ENCODE measurements around the gene FAM120A.

Gene FAM120A

DNA sequence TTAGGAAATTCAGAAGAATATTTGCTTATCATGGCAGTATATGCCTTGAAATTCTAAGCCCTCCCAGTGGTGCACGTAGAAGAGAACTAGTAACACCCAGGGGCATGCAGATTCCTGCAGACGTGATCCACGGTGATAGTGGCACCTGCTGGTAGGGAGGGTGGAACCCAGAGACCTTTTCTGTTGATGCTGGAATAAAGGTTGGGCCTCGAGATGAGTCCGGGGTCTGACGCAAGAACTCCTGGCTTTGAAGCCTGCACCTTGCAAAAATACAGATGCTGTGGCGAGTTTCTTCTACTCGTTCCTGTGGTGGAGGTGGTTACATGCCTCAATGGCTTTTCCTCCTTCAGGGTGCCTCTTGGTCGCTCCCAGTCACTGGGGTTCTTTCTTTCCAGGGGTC is 85.4 kb downstream of the FAM120A start:
- H3K4me3 Mint-ChIP-seq = no peak overlapping the region
- H3K27ac Mint-ChIP-seq (ENCODE audit: low read depth) = no peak overlapping the region
- peaks cover 13% of the 10 kb centered on the region for H3K4me1 Mint-ChIP-seq
- no peaks in the 10 kb centered on the region for H3K9me3 Mint-ChIP-seq
- no peak for DNase-seq (ENCODE audit: low spot score in 2 of 2)
- H3K27me3 Mint-ChIP-seq = no peaks in the 10 kb centered on the region
- peaks cover 32% of the 10 kb centered on the region for H3K36me3 Mint-ChIP-seq (ENCODE audit: insufficient read depth)
- no peak for ATAC-seq (replicated peaks; ENCODE audit: extremely low read depth, poor library complexity, severe bottlenecking)

DNA sequence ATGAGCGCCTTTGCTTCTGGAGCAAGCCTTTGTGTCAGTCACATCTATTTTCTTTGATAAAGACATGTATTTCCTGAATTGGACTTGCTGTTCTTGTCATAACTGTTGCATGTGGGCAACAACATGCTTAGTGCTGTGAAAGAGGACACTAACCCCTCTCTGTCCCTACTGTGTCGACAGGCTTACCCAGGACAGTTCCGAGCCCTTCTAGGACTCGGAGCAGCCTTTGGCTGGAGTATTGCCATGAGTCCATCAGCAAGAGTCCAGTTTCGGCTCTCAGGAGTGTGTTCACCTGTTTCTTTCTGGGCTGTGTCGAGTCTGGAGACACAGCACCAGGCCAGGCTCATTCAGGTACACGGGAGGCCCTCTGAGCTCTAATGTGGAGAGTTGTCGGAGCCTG is 88.8 kb downstream of the FAM120A start:
- Mint-ChIP-seq H3K27ac (ENCODE audit: low read depth) (no peak overlapping the region), H3K27me3 (no peaks in the 10 kb centered on the region), H3K36me3 (ENCODE audit: insufficient read depth) (peaks cover 25% of the 10 kb centered on the region), H3K9me3 (no peaks in the 10 kb centered on the region), H3K4me1 (peaks cover 1% of the 10 kb centered on the region), H3K4me3 (no peak overlapping the region)
- DNase-seq (ENCODE audit: low spot score in 2 of 2) (no peak), ATAC-seq (replicated peaks; ENCODE audit: extremely low read depth, poor library complexity, severe bottlenecking) (no peak)

DNA sequence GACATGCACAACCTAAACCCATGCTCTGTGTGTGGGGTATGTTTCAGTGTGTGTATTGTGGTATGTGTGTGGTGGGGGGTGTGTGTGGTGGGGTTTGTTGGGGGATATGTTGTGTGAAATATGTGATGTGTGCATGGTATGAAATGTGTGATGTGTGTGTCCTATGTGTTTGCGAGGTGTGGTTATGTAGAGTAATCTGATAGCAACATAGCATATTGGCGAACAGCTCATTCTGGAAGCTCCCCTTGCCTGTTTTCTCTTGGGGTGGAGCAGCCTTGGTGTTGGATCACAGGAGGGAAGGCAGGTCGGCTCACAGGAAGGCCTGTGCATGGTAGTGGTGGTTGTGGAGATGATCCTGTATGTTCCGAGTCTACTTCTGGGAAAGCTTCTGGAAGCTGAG is 89.5 kb downstream of the FAM120A start:
- DNase-seq (ENCODE audit: low spot score in 2 of 2) = no peak
- peaks cover 29% of the 10 kb centered on the region for H3K36me3 Mint-ChIP-seq (ENCODE audit: insufficient read depth)
- no peak for ATAC-seq (replicated peaks; ENCODE audit: extremely low read depth, poor library complexity, severe bottlenecking)
- H3K27ac Mint-ChIP-seq (ENCODE audit: low read depth) = no peak overlapping the region
- no peaks in the 10 kb centered on the region for H3K9me3 Mint-ChIP-seq
- no peak overlapping the region for H3K4me3 Mint-ChIP-seq
- H3K27me3 Mint-ChIP-seq = no peaks in the 10 kb centered on the region
- H3K4me1 Mint-ChIP-seq = no peaks in the 10 kb centered on the region

DNA sequence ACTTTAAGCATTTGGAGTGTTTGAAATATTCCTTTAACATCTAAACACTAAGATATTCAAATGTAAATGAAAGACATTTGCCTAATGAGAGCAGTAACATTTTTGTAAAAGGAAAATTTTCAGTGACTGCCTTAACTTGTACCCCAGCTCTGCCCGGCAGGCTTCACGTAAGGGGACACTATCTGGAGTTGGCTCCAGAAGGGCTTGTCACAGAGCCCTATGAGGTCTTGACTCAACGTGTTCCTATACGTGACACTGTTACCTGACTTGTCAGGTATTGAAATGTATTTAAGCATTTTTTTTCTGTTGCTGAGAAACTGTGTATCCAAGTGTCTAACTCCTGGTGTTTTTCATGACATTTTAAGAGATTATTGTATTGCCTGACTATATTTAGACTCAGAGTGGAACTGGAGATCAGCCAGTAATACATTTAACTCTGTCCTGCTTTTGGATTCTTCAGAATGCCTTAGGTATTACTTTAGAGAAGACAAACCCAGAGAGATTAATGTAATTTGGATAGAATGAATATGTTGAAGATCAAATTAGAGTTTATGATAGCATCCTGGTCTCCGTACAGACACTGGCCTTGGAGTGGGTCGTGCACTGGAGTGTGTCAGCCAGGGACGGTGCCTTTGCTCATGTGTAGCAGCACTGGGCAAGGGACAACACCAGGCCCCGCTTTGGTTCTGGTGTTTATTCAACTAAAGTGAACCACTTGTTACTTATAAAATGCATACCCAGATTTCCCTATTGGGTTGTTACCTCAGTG is 90.3 kb downstream of the FAM120A start:
- no peaks in the 10 kb centered on the region for H3K9me3 Mint-ChIP-seq
- H3K36me3 Mint-ChIP-seq (ENCODE audit: insufficient read depth) = peaks cover 30% of the 10 kb centered on the region
- H3K27ac Mint-ChIP-seq (ENCODE audit: low read depth) = no peak overlapping the region
- DNase-seq (ENCODE audit: low spot score in 2 of 2) = no peak
- H3K4me1 Mint-ChIP-seq = no peaks in the 10 kb centered on the region
- no peaks in the 10 kb centered on the region for H3K27me3 Mint-ChIP-seq
- ATAC-seq (replicated peaks; ENCODE audit: extremely low read depth, poor library complexity, severe bottlenecking) = no peak
- no peak overlapping the region for H3K4me3 Mint-ChIP-seq

GRCh38 chr9:93543117-93543516 is 91.6 kb downstream of the FAM120A start:
- Mint-ChIP-seq H3K36me3 (ENCODE audit: insufficient read depth) (peaks cover 33% of the 10 kb centered on the region), H3K4me3 (no peak overlapping the region)

DNA sequence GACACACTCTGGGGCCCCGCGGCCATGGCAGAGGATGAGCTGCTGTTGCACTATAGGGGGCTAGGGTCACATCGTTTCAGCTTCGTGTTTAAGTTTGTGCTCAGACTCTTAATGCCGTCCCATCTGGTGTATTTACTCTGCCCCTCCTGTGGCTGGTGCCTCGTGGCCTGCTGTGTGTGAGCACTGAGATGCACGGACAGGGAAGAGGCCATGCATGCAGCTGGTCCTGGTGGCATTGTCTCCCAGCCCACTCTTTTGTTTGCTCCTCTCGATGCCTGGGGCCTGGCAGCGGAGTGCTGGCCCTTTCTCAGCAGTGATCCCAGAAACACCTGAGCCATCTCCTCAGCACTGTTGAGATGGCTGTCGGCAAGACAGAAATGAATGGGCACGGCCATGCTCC is 94.9 kb downstream of the FAM120A start:
- peak overlapping the region; percentile 74 for H3K27ac Mint-ChIP-seq (ENCODE audit: low read depth)
- no peak overlapping the region for H3K4me3 Mint-ChIP-seq
- no peaks in the 10 kb centered on the region for H3K4me1 Mint-ChIP-seq
- DNase-seq (ENCODE audit: low spot score in 2 of 2) = no peak
- H3K9me3 Mint-ChIP-seq = no peaks in the 10 kb centered on the region
- no peak for ATAC-seq (replicated peaks; ENCODE audit: extremely low read depth, poor library complexity, severe bottlenecking)
- no peaks in the 10 kb centered on the region for H3K27me3 Mint-ChIP-seq
- H3K36me3 Mint-ChIP-seq (ENCODE audit: insufficient read depth) = peaks cover 39% of the 10 kb centered on the region

More at GRCh38 chr9:93543117-93543516, 91.6 kb downstream of the FAM120A start:
- H3K4me1 Mint-ChIP-seq = no peaks in the 10 kb centered on the region
- H3K27ac Mint-ChIP-seq (ENCODE audit: low read depth) = no peak overlapping the region
- H3K27me3 Mint-ChIP-seq = no peaks in the 10 kb centered on the region
- ATAC-seq (replicated peaks; ENCODE audit: extremely low read depth, poor library complexity, severe bottlenecking) (no peak), DNase-seq (ENCODE audit: low spot score in 2 of 2) (no peak)
- H3K9me3 Mint-ChIP-seq = no peaks in the 10 kb centered on the region

DNA sequence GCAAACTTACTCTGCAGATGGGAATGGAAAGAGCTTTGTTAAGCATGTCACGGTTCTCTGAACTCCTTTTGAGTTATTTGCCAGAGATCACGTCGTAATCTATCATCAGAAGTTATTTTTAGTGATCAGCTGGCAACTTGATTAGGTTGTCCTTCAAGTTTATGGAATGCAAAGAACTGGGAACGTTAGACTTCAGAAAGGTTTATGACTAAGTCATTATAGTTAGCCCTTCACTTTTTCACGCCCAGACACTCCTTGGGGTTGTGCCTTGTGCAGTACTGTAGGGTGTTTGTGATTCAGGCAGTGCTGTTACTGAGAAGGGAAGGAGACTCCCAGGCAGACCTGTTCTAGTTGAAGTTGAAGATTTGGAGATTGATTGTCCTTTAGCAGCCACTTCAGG is 98.1 kb downstream of the FAM120A start:
- no peaks in the 10 kb centered on the region for H3K9me3 Mint-ChIP-seq
- H3K36me3 Mint-ChIP-seq (ENCODE audit: insufficient read depth) = peaks cover 42% of the 10 kb centered on the region
- no peak overlapping the region for H3K4me3 Mint-ChIP-seq
- H3K27ac Mint-ChIP-seq (ENCODE audit: low read depth) = no peak overlapping the region
- H3K4me1 Mint-ChIP-seq = no peaks in the 10 kb centered on the region
- DNase-seq (ENCODE audit: low spot score in 2 of 2) (no peak), ATAC-seq (replicated peaks; ENCODE audit: extremely low read depth, poor library complexity, severe bottlenecking) (no peak)
- no peaks in the 10 kb centered on the region for H3K27me3 Mint-ChIP-seq

GRCh38 chr9:93552923-93553322 is 101.4 kb downstream of the FAM120A start:
- peak overlapping the region; percentile 32 for H3K27ac Mint-ChIP-seq (ENCODE audit: low read depth)
- DNase-seq (ENCODE audit: low spot score in 2 of 2) (no peak), ATAC-seq (replicated peaks; ENCODE audit: extremely low read depth, poor library complexity, severe bottlenecking) (no peak)
- H3K9me3 Mint-ChIP-seq = no peaks in the 10 kb centered on the region
- no peaks in the 10 kb centered on the region for H3K27me3 Mint-ChIP-seq
- no peak overlapping the region for H3K4me3 Mint-ChIP-seq
- peaks cover 33% of the 10 kb centered on the region for H3K36me3 Mint-ChIP-seq (ENCODE audit: insufficient read depth)
- no peaks in the 10 kb centered on the region for H3K4me1 Mint-ChIP-seq

GRCh38 chr9:93555370-93555769 is 103.9 kb downstream of the FAM120A start:
- Mint-ChIP-seq H3K27ac (ENCODE audit: low read depth) (no peak overlapping the region), H3K4me3 (no peak overlapping the region), H3K4me1 (no peaks in the 10 kb centered on the region), H3K27me3 (no peaks in the 10 kb centered on the region), H3K9me3 (no peaks in the 10 kb centered on the region), H3K36me3 (ENCODE audit: insufficient read depth) (peaks cover 45% of the 10 kb centered on the region)
- no peak for ATAC-seq (replicated peaks; ENCODE audit: extremely low read depth, poor library complexity, severe bottlenecking)
- DNase-seq (ENCODE audit: low spot score in 2 of 2) = no peak

DNA sequence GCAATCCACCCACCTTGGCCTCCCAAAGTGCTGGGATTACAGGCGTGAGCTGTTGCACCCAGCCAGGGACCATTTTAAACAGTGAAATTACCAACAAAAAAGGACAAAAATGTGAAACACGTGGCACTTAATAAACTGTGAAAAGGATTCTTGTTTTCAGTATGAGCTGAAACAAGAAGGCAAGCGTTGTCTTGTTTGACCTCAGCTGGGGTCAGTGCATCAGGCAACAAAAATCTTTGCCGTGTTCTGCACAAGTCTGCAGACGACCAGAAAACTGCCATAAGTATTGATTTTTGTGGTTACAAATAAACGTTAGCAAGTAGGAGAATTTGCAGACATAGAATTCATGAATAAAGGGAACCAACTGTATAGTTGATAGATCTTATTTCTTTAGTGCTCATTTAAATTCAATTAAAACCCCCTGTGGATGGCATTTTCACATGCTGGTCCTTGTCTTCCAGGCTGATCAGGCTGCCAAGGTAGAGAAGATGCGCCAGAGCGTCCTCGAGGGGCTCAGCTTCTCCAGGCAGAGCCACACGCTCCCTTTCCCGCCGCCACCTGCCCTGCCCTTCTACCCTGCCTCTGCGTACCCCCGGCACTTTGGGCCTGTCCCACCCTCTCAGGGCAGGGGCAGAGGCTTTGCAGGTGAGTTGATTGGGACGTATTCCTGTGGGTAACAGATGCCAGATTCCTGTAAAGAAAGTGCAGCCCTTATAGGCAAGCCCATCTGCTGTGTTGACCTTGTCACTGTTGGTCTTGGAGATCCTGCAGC is 106.1 kb downstream of the FAM120A start:
- Mint-ChIP-seq H3K27ac (ENCODE audit: low read depth) (no peak overlapping the region), H3K4me1 (no peaks in the 10 kb centered on the region), H3K4me3 (no peak overlapping the region), H3K36me3 (ENCODE audit: insufficient read depth) (peaks cover 40% of the 10 kb centered on the region), H3K27me3 (no peaks in the 10 kb centered on the region), H3K9me3 (no peaks in the 10 kb centered on the region)
- ATAC-seq (replicated peaks; ENCODE audit: extremely low read depth, poor library complexity, severe bottlenecking) = no peak
- DNase-seq (ENCODE audit: low spot score in 2 of 2) = no peak

- no peak overlapping the region for H3K27ac Mint-ChIP-seq (ENCODE audit: low read depth)
- DNase-seq (ENCODE audit: low spot score in 2 of 2) = no peak
- no peaks in the 10 kb centered on the region for H3K9me3 Mint-ChIP-seq
- H3K36me3 Mint-ChIP-seq (ENCODE audit: insufficient read depth) = peaks cover 44% of the 10 kb centered on the region
- no peaks in the 10 kb centered on the region for H3K4me1 Mint-ChIP-seq
- no peak for ATAC-seq (replicated peaks; ENCODE audit: extremely low read depth, poor library complexity, severe bottlenecking)
- no peaks in the 10 kb centered on the region for H3K27me3 Mint-ChIP-seq
- no peak overlapping the region for H3K4me3 Mint-ChIP-seq
Observed at GRCh38 chr9:93558503-93558902, 107.0 kb downstream of the FAM120A start.

- DNase-seq (ENCODE audit: low spot score in 2 of 2) = no peak
- no peak overlapping the region for H3K4me3 Mint-ChIP-seq
- H3K27me3 Mint-ChIP-seq = no peaks in the 10 kb centered on the region
- no peak overlapping the region for H3K27ac Mint-ChIP-seq (ENCODE audit: low read depth)
- H3K9me3 Mint-ChIP-seq = no peaks in the 10 kb centered on the region
- no peak for ATAC-seq (replicated peaks; ENCODE audit: extremely low read depth, poor library complexity, severe bottlenecking)
- peaks cover 57% of the 10 kb centered on the region for H3K36me3 Mint-ChIP-seq (ENCODE audit: insufficient read depth)
- H3K4me1 Mint-ChIP-seq = peaks cover 6% of the 10 kb centered on the region
Observed at GRCh38 chr9:93560991-93561390, 109.5 kb downstream of the FAM120A start.

- peaks cover 13% of the 10 kb centered on the region for H3K4me1 Mint-ChIP-seq
- peaks cover 59% of the 10 kb centered on the region for H3K36me3 Mint-ChIP-seq (ENCODE audit: insufficient read depth)
- no peaks in the 10 kb centered on the region for H3K27me3 Mint-ChIP-seq
- DNase-seq (ENCODE audit: low spot score in 2 of 2) (no peak), ATAC-seq (replicated peaks; ENCODE audit: extremely low read depth, poor library complexity, severe bottlenecking) (no peak)
- H3K27ac Mint-ChIP-seq (ENCODE audit: low read depth) = no peak overlapping the region
- H3K9me3 Mint-ChIP-seq = no peaks in the 10 kb centered on the region
- no peak overlapping the region for H3K4me3 Mint-ChIP-seq
Observed at GRCh38 chr9:93562157-93562556, 110.7 kb downstream of the FAM120A start.

All from central memory CD8-positive, alpha-beta T cell (primary cell).